MM.1S (cell line): ENCODE data around the gene LOXL1.
A peak's percentile ranks its signal among the peaks of the same experiment; 100 is the strongest.

Source experiments
- DNase-seq: peaks from one replicate; pipeline ENCODE4 v3.0.0-alpha.2; 2015
- H2AFZ ChIP-seq: fragments of 300-600 bp; sonication (generic); 2 replicates; pipeline ENCODE4 v1.6.0; 2016; ENCODE audit warnings: antibody characterized with exemption, low read length
- H3F3A ChIP-seq: fragments of 300-600 bp; sonication (generic); 2 replicates; pipeline ENCODE4 v1.6.1; 2016; ENCODE audit warnings: mild to moderate bottlenecking, antibody characterized with exemption, low read length, moderate library complexity, mixed read lengths; ENCODE audit not compliant: insufficient read depth
- H3K27ac ChIP-seq: fragments of 300-600 bp; sonication (generic); 2 replicates; pipeline ENCODE4 v1.5.1; 2016; ENCODE audit warnings: mild to moderate bottlenecking, low read length
- H3K27me3 ChIP-seq: fragments of 300-600 bp; sonication (generic); replicated peaks from 2 replicates; pipeline ENCODE4 v1.6.0; 2016; ENCODE audit warnings: low read length; ENCODE audit not compliant: insufficient read depth
- H3K36me3 ChIP-seq: fragments of 300-600 bp; sonication (generic); replicated peaks from 2 replicates; pipeline ENCODE4 v1.6.1; 2016; ENCODE audit warnings: mild to moderate bottlenecking, low read length, mixed read lengths; ENCODE audit not compliant: insufficient read depth
- H3K4me1 ChIP-seq: fragments of 300-600 bp; sonication (generic); 2 replicates; pipeline ENCODE4 v1.6.1; 2016; ENCODE audit warnings: low read length, mixed read lengths
- H3K4me2 ChIP-seq: fragments of 300-600 bp; sonication (generic); 2 replicates; pipeline ENCODE4 v1.6.0; 2016; ENCODE audit warnings: low read depth, low read length
- H3K4me3 ChIP-seq: fragments of 300-600 bp; sonication (generic); 2 replicates; pipeline ENCODE4 v1.5.1; 2016; ENCODE audit warnings: low read length, mixed read lengths
- H3K79me2 ChIP-seq: fragments of 300-600 bp; sonication (generic); 2 replicates; pipeline ENCODE4 v1.6.1; 2016; ENCODE audit warnings: mixed run types, low read length, mixed read lengths
- H3K9ac ChIP-seq: fragments of 300-600 bp; sonication (generic); 2 replicates; pipeline ENCODE4 v1.6.1; 2016; ENCODE audit warnings: low read length, mixed read lengths
- H3K9me2 ChIP-seq: fragments of 300-600 bp; sonication (generic); replicated peaks from 2 replicates; pipeline ENCODE4 v1.6.1; 2016; ENCODE audit warnings: mild to moderate bottlenecking, low read length, mixed read lengths; ENCODE audit not compliant: insufficient read depth
- H3K9me3 ChIP-seq: fragments of 300-600 bp; sonication (generic); replicated peaks from 2 replicates; pipeline ENCODE4 v1.6.1; 2016; ENCODE audit warnings: mild to moderate bottlenecking, low read length, mixed read lengths; ENCODE audit not compliant: insufficient read depth
- H4K20me1 ChIP-seq: fragments of 300-600 bp; sonication (generic); 2 replicates; pipeline ENCODE4 v1.6.1; 2016; ENCODE audit warnings: mild to moderate bottlenecking, low read length, moderate library complexity, mixed read lengths; ENCODE audit not compliant: insufficient read depth
- CTCF ChIP-seq: fragments of 300-600 bp; sonication (generic); IDR thresholded peaks from 2 replicates; pipeline ENCODE4 v1.5.1; 2016; ENCODE audit warnings: antibody characterized with exemption, low read length, mixed read lengths
- EZH2 ChIP-seq: fragments of 300-600 bp; sonication (generic); optimal IDR thresholded peaks from 2 replicates; pipeline ENCODE3; 2017; ENCODE audit warnings: low read depth, mild to moderate bottlenecking, antibody characterized with exemption, low read length, mixed read lengths
- EZH2phosphoT487 ChIP-seq: fragments of 300-600 bp; sonication (generic); IDR thresholded peaks from 2 replicates; pipeline ENCODE4 v1.6.1; 2018; ENCODE audit warnings: antibody characterized with exemption, low read length

LOXL1 gene

GRCh38 chr15:73993211-73993994 lies 67.1 kb downstream of the LOXL1 start:
- Histone ChIP-seq H3K27me3 (no peaks in the 10 kb centered on the region), H3K4me3 (peak overlapping the region; percentile 87; the same call in 1 of the 2 replicates), H3K27ac (no peak overlapping the region), H3F3A (peaks cover 17% of the 10 kb centered on the region), H2AFZ (no peak overlapping the region; the same call in 1 of the 2 replicates), H3K9me2 (no peaks in the 10 kb centered on the region), H3K4me1 (0 out of 2 replicates have a peak, but pooled peaks cover 3% of the 10 kb centered on the region), H3K9ac (0 out of 2 replicates have a peak overlapping the region, but pooled peaks have one; percentile 45), H3K4me2 (peak overlapping the region; percentile 69), H3K36me3 (no peaks in the 10 kb centered on the region), H4K20me1 (no peaks in the 10 kb centered on the region), H3K79me2 (peaks cover 43% of the 10 kb centered on the region), H3K9me3 (no peaks in the 10 kb centered on the region)
- TF ChIP-seq EZH2 (no peak), EZH2phosphoT487 (no peak), CTCF (no peak)
- no peak for DNase-seq

- TF ChIP-seq EZH2 (no peak), EZH2phosphoT487 (no peak), CTCF (no peak)
- Histone ChIP-seq H3K9ac (peak within 1 kb of the TSS; percentile 71), H3K9me2 (no peaks in the 10 kb centered on the region), H3K27me3 (no peaks in the 10 kb centered on the region), H3F3A (peaks cover 17% of the 10 kb centered on the region), H3K4me2 (peak within 1 kb of the TSS; percentile 86), H3K79me2 (peaks cover 54% of the 10 kb centered on the region), H3K4me1 (0 out of 2 replicates have a peak, but pooled peaks cover 8% of the 10 kb centered on the region), H4K20me1 (no peaks in the 10 kb centered on the region), H3K27ac (peak within 1 kb of the TSS; percentile 54), H3K36me3 (peaks cover 4% of the 10 kb centered on the region; the same call in 1 of the 2 replicates), H3K4me3 (peak within 1 kb of the TSS; percentile 87), H2AFZ (peak within 1 kb of the TSS; percentile 68), H3K9me3 (no peaks in the 10 kb centered on the region)
- peak; percentile 97 for DNase-seq
Measured at GRCh38 chr15:73994413-73994883, 68.2 kb downstream of the LOXL1 start, which contains the start of gene PML. TSS of gene PML (plus strand) at chr15:73994716. CDS start at chr15:73994813, 97 bp downstream.

- H4K20me1 ChIP-seq = no peaks in the 10 kb centered on the region
- H3K4me3 ChIP-seq = peak overlapping the region; percentile 87
- H3F3A ChIP-seq = peaks cover 17% of the 10 kb centered on the region
- H3K27ac ChIP-seq = peak overlapping the region; percentile 54
- H3K4me1 ChIP-seq = 0 out of 2 replicates have a peak, but pooled peaks cover 9% of the 10 kb centered on the region
- peak overlapping the region; percentile 36 for H2AFZ ChIP-seq
- H3K27me3 ChIP-seq = no peaks in the 10 kb centered on the region
- peaks cover 58% of the 10 kb centered on the region for H3K79me2 ChIP-seq
- no peak for TF ChIP-seq EZH2phosphoT487
- no peak for TF ChIP-seq EZH2
- no peak for TF ChIP-seq CTCF
- no peaks in the 10 kb centered on the region for H3K9me2 ChIP-seq
- H3K9ac ChIP-seq = peak overlapping the region; percentile 71
- no peaks in the 10 kb centered on the region for H3K9me3 ChIP-seq
- H3K36me3 ChIP-seq = peaks cover 4% of the 10 kb centered on the region; the same call in 1 of the 2 replicates
- H3K4me2 ChIP-seq = peak overlapping the region; percentile 86
- no peak for DNase-seq
Measured at GRCh38 chr15:73994912-73995622, 68.8 kb downstream of the LOXL1 start.
